HL-60 (cell line): Measurements from ENCODE around the gene NHSL1.

ENCODE experiments used
- GABPA ChIP-seq: IDR thresholded peaks from 2 replicates; pipeline ENCODE4 v1.6.1; 2012; ENCODE audit warnings: low read depth
- POLR2AphosphoS5 ChIP-seq: IDR thresholded peaks from 2 replicates; pipeline ENCODE4 v1.6.1; 2012; ENCODE audit warnings: low read depth
- SPI1 ChIP-seq: IDR thresholded peaks from 2 replicates; pipeline ENCODE4 v1.6.1; 2012; ENCODE audit warnings: low read depth, mild to moderate bottlenecking, borderline replicate concordance
- TF ChIP-seq, protein P1 (sequence below): IDR thresholded peaks from one replicate; pipeline ENCODE4 v1.5.1; 2011; ENCODE audit warnings: low read length, control low read depth, inconsistent platforms; ENCODE audit not compliant: insufficient read depth
- TF ChIP-seq, protein P2 (sequence below): IDR thresholded peaks from 2 replicates; pipeline ENCODE4 v1.6.1; 2012; ENCODE audit warnings: low read depth; ENCODE audit not compliant: insufficient replicate concordance

DNA sequence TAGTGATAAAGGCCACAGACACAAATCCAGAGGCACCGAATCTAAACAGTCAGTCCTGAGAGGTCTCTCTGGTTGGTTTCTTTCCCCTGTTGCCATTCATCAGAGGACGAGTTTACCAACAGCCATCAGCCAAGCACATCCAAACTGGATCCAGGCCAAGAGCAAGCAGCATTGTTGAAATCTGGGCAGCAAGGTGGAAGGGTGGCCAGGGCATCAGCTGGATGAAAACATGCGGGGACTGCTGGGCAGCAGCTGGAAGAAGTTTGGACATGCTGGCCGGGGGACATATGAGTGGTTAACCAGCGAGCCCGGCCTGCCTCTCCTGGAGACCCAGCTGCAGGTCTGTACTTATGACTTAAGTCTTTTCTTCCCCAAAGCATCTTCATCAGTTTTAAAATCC, 121.5 kb downstream of the NHSL1 start, which contains the start of gene SMIM28:
- TF ChIP-seq, protein P1, sequence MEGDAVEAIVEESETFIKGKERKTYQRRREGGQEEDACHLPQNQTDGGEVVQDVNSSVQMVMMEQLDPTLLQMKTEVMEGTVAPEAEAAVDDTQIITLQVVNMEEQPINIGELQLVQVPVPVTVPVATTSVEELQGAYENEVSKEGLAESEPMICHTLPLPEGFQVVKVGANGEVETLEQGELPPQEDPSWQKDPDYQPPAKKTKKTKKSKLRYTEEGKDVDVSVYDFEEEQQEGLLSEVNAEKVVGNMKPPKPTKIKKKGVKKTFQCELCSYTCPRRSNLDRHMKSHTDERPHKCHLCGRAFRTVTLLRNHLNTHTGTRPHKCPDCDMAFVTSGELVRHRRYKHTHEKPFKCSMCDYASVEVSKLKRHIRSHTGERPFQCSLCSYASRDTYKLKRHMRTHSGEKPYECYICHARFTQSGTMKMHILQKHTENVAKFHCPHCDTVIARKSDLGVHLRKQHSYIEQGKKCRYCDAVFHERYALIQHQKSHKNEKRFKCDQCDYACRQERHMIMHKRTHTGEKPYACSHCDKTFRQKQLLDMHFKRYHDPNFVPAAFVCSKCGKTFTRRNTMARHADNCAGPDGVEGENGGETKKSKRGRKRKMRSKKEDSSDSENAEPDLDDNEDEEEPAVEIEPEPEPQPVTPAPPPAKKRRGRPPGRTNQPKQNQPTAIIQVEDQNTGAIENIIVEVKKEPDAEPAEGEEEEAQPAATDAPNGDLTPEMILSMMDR: no peak
- TF ChIP-seq, protein P2, sequence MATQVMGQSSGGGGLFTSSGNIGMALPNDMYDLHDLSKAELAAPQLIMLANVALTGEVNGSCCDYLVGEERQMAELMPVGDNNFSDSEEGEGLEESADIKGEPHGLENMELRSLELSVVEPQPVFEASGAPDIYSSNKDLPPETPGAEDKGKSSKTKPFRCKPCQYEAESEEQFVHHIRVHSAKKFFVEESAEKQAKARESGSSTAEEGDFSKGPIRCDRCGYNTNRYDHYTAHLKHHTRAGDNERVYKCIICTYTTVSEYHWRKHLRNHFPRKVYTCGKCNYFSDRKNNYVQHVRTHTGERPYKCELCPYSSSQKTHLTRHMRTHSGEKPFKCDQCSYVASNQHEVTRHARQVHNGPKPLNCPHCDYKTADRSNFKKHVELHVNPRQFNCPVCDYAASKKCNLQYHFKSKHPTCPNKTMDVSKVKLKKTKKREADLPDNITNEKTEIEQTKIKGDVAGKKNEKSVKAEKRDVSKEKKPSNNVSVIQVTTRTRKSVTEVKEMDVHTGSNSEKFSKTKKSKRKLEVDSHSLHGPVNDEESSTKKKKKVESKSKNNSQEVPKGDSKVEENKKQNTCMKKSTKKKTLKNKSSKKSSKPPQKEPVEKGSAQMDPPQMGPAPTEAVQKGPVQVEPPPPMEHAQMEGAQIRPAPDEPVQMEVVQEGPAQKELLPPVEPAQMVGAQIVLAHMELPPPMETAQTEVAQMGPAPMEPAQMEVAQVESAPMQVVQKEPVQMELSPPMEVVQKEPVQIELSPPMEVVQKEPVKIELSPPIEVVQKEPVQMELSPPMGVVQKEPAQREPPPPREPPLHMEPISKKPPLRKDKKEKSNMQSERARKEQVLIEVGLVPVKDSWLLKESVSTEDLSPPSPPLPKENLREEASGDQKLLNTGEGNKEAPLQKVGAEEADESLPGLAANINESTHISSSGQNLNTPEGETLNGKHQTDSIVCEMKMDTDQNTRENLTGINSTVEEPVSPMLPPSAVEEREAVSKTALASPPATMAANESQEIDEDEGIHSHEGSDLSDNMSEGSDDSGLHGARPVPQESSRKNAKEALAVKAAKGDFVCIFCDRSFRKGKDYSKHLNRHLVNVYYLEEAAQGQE: no peak
- TF ChIP-seq POLR2AphosphoS5: no peak
- no peak for TF ChIP-seq GABPA
- no peak for TF ChIP-seq SPI1
